Measurements from ENCODE around the gene NPM1. TPM values are rescaled to one million over a fixed set of nuclear protein-coding genes. Genes with fewer than 3 reads are reported as not detected.

NPM1 gene
- total RNA-seq, 4 donors from 2014 or later, result 388 to 648 (median 553) TPM

- intact Hi-C loops (cut with DNase I), result no loop called here
Measured at GRCh38 chr5:171363846-171364245, 23.8 kb upstream of the NPM1 start.

GRCh38 chr5:171365351-171365750, 22.3 kb upstream of the NPM1 start:
- WGBS, result 49% methylated on average over 7 of the region's 7 CpGs
- Histone ChIP-seq H3K36me3 (no peaks in the 10 kb centered on the region), H3K4me3 (no peak overlapping the region), H3K27ac (replicated peaks in 1 of 4) (no peak overlapping the region), H3K9me3 (no peaks in the 10 kb centered on the region), H3K4me1 (no peaks in the 10 kb centered on the region), H3K27me3 (peaks cover 0 to under 1% (median 0%) of the 10 kb centered on the region in 4 donors)
- no peak for DNase-seq (ENCODE audit: extremely low spot score)
- intact Hi-C loops (cut with DNase I), result no loop called here
- TF ChIP-seq POLR2A (IDR thresholded peaks at IDR 0.05; ENCODE audit: low read depth) (no peak), EP300 (IDR thresholded peaks at IDR 0.05) (no peak), POLR2AphosphoS5 (IDR thresholded peaks at IDR 0.05) (no peak), CTCF (IDR thresholded peaks at IDR 0.05) (no peak)

More at GRCh38 chr5:171363846-171364245, 23.8 kb upstream of the NPM1 start:
- WGBS, result 66% methylated on average over 3 of the region's 3 CpGs
- DNase-seq (ENCODE audit: extremely low spot score), result no peak
- Histone ChIP-seq H3K9me3 (no peaks in the 10 kb centered on the region), H3K27ac (replicated peaks in 1 of 4) (no peak overlapping the region), H3K27me3 (no peaks in the 10 kb centered on the region), H3K4me1 (no peaks in the 10 kb centered on the region), H3K36me3 (no peaks in the 10 kb centered on the region), H3K4me3 (no peak overlapping the region)
- no peak for TF ChIP-seq POLR2AphosphoS5 (IDR thresholded peaks at IDR 0.05)
- TF ChIP-seq EP300 (IDR thresholded peaks at IDR 0.05), result no peak
- TF ChIP-seq CTCF (IDR thresholded peaks at IDR 0.05), result no peak
- TF ChIP-seq POLR2A (IDR thresholded peaks at IDR 0.05; ENCODE audit: low read depth), result no peak

GRCh38 chr5:171366645-171367044, 21.0 kb upstream of the NPM1 start:
- intact Hi-C loops (cut with DNase I), result no loop called here

GRCh38 chr5:171367424-171368370, 20.0 kb upstream of the NPM1 start:
- no peak for DNase-seq (ENCODE audit: extremely low spot score)
- Histone ChIP-seq H3K27ac (replicated peaks in 1 of 4) (no peak overlapping the region), H3K4me1 (no peaks in the 10 kb centered on the region), H3K9me3 (no peaks in the 10 kb centered on the region), H3K4me3 (no peak overlapping the region), H3K27me3 (peaks cover 0 to 15% (median 0%) of the 10 kb centered on the region in 4 donors), H3K36me3 (no peaks in the 10 kb centered on the region)
- intact Hi-C loops (cut with DNase I), result no loop called here
- TF ChIP-seq POLR2A (IDR thresholded peaks at IDR 0.05; ENCODE audit: low read depth) (no peak), POLR2AphosphoS5 (IDR thresholded peaks at IDR 0.05) (no peak), EP300 (IDR thresholded peaks at IDR 0.05) (no peak), CTCF (IDR thresholded peaks at IDR 0.05) (no peak)
- WGBS, result 84% methylated on average over 16 of the region's 16 CpGs

More at GRCh38 chr5:171366645-171367044, 21.0 kb upstream of the NPM1 start:
- H3K9me3 ChIP-seq, result no peaks in the 10 kb centered on the region
- H3K36me3 ChIP-seq, result no peaks in the 10 kb centered on the region
- no peak overlapping the region for H3K27ac ChIP-seq (replicated peaks in 1 of 4)
- H3K4me3 ChIP-seq, result no peak overlapping the region
- peaks cover 0 to 13% (median 0%) of the 10 kb centered on the region in 4 donors for H3K27me3 ChIP-seq
- DNase-seq (ENCODE audit: extremely low spot score), result no peak
- WGBS, result 91% methylated on average over 5 of the region's 5 CpGs
- TF ChIP-seq EP300 (IDR thresholded peaks at IDR 0.05), result no peak
- no peak for TF ChIP-seq CTCF (IDR thresholded peaks at IDR 0.05)
- TF ChIP-seq POLR2AphosphoS5 (IDR thresholded peaks at IDR 0.05), result no peak
- TF ChIP-seq POLR2A (IDR thresholded peaks at IDR 0.05; ENCODE audit: low read depth), result no peak
- H3K4me1 ChIP-seq, result no peaks in the 10 kb centered on the region
